ENCODE results near the gene TBX19.
"Not testable (repeated sequence)": the region's sequence is repeated elsewhere in the genome, so short reads cannot be mapped to it uniquely, and the experiment has no call there.

Gene TBX19

DNA sequence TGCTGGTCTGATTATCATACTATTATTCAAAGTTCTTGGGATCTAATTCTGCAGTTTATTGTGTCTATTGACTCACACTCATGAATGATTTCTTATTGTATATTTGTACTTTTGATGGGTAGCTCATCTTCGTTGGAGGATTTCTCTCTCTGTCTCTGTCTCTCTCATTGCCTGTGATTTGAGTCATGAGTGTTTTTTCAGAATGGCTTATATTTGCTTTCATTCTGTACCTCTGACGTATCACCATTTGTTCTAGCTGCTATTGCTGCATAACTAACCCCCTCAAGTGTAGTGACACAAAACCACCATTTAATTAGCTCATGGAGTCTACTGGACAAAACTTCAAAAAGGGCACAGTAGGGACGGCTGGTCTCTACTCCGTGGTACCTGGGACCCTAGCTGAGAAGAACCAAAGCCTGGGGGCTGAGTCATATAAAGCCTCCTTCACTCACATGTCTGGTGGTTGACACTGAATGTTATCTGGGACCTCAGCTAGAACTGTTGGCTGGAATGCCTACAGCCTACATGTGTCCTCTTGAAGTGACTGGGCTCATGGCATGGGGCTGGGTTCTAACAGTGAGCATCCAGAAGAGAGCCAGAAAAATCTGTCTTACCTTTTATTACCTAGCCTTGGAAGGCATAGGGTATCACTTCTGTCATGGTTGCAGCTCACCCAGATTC lies 44.2 kb downstream of the TBX19 start:
- no peak for DNase-seq

DNA sequence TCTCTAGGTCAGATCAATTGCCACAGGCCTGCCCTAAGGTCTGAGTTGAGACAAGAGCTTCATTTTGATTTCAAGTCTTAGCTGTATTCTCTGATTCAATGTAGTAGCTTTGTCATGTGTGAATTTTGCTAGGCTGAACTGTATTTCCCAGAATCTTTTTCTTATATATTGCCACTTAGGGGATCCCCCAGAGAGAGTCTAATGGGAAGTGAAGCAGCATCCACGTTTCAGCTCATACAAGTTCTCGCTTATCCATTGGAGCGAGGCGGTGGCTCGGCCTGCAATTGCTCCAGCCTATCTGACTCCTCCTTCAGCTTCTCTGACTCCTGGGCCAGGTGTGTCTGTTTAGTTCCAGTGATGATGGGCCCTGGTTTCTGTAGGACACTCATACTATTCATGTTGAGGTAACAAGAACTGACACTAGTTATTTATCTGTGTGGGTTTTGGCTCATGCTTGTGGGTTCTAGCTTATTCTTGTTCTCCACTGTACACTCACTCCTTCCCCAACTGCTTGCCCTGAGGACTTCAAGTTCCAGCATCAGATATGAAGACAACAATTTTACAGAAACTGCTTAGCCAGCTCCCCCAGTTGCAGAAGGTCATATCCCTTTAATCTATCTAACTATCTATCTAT lies 48.2 kb downstream of the TBX19 start:
- DNase-seq = no peak

DNA sequence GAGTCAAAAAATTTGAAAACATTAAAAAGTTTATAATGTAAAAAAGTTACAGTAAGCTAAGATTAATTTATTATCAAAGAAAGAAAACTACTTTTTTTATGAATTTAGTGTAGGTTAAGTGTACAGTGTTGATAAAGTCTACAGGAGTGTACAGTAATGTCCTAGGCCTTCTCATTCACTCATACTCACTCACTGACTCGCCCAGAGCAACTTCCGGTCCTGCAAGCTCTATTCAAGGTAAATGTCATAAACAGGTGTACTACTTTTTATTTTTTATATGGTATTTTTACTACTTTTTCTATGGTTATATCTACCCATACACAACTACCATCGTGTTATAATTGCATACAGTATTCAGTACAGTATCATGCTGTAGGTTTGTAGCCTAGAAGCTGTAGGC lies 49.6 kb downstream of the TBX19 start:
- DNase-seq = no peak

DNA sequence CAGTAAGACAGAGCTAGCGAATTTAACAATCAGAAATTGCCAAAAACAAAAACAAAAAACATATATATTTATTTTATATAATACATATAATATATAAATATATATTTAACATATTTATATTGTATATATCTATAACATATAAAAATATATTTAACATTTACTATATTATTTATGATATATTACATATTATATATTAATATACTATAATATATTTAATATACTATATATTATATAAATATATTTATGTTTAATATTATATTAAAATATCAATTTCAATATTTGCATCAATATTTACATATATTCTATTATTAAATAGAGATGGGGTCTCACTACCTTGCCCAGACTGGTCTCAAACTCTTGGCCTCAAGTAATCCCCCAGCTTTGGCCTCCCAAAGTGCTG lies 50.9 kb downstream of the TBX19 start:
- no peak for DNase-seq

DNA sequence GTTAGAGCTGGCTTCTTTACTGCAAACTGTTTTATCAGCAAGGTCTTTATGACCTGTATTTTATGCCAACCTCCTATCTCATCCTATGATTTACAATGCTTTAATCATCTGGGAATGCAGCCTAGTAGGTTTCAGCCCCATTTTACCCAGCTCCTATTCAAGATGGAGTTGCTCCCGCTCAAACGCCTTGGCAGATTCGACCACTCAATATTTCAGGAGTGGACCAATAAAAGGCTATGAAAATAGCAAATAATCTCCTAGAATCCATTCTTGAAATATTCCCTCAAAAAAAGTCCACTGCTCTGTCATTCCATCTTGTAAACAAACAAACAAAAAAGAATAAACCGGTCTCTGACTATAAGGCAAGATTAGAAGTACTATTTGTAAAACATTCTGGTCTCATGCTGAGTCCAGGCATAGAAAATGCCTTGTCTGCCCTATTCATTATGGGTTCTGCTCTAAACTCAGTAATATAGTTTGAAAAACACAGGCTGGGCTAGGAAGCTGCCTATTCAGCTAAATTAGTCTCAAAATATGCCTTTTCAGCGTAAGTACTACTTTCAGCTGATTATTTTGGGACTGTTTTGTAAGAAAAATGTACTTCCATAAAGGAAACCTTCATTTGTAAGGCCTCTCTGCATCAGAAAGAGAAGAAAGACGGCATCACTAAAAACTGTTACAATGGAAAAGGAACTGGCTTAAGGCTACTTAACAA lies 53.0 kb downstream of the TBX19 start:
- no peak for DNase-seq

DNA sequence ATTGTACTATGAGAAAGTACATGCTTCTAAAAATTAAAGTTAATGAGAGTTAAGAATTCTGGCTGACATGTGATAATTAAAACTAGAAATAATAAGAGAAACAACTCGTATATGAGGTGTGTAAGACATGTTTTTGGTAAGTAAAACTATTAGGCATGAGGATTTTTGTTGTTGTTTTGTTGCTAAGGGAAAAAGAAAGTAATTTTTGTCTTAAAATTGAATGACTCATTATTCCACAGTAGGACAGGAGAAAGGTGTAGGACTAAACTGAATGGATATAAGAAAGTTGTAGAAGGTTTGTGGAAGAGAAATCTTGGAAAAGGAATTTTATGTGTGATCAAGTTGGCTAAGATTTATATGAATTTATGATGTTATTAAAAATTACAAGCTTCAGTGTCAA lies 54.8 kb downstream of the TBX19 start:
- DNase-seq = no peak

DNA sequence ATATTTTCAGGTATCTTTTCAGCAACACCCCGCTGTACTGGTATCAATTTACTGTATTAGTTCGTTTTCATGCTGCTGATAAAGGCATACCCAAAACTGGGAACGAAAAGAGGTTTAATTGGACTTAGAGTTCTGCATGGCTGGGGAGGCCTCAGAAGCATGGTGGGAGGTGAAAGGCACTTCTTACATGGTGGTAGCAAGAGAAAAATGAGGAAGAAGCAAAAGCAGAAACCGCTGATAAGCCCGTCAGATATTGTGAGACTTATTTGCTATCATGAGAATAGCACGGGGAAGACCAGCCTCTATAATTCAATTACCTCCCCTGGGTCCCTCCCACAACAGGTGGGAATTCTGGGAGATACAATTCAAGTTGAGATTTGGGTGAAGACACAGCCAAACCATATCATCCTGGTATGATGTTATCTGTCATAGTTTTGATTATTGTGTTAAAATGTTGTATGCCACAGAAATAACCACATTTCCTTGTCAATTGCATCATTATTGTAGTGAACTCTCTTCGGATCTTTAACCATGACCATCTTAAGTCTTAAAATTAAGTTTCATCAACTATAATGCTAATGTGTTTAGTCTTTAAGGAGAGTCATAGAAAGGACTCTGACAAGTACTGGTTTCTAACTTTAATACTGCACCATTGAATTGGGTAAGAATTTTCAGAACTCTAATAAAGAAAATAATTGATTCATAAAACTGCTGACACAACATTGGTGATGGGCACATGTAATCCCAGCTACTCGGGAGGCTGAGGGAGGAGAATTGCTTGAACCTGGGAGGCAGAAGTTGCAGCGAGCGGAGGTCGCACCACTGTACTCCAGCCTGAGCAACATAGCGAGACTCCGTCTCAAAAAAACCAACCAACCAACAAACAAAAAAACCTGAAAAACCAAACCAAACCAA lies 58.2 kb downstream of the TBX19 start:
- no peak for DNase-seq

DNA sequence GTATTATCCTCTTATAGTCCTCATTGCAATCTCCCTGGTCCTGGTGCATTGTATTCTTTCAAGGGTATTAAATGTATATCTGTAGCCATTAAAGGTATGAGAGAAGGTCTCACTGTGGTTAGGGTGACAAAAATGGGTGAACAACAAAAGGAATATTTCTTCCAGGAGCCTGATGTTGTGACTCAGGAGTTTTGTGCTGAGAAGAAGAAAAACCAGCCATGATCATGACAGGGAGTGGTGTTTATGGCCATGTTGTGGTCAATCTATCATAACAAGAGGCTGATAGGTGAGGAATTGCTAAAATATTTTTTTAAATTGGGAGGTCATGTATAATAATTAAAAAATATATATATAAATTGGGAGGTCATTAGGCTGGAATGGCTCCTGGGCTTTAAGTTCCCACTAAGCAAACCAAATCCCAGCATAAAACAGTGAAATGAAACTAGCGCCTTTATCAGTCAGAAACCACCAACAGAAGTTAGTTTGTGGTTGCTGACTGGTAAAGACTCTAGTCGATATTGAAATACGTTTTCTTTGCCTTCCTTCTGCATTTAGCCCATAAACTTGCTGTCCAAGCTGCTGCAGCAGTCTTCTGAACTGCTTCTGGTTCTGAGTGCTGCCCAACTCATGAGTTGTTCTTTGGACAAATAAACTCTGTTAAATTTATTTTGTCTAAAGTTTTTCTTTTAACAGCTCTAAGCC lies 60.3 kb downstream of the TBX19 start:
- no peak for DNase-seq

DNA sequence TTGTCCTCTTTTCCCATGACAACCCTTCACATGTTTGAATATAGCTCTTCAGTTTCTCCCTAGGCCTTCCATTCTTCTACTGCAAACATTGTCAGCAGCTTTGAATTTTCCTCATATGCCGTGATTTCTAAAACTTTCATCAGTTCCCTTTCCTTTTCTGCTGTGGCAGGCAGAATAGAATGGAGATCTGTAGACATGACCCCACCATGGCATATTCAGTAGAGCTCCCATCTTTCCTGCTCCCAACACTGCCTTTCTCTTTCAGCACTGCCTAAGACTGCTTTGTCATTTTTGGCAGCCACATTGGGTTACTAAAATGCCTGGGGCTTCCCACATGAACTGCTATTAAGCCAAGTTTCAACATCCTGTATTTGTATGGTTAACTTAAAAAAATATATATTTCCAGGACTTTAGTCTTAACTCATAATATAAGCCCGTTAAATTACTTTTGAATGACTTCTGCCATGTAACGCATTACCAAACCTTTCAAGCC lies 60.9 kb downstream of the TBX19 start:
- no peak for DNase-seq

DNA sequence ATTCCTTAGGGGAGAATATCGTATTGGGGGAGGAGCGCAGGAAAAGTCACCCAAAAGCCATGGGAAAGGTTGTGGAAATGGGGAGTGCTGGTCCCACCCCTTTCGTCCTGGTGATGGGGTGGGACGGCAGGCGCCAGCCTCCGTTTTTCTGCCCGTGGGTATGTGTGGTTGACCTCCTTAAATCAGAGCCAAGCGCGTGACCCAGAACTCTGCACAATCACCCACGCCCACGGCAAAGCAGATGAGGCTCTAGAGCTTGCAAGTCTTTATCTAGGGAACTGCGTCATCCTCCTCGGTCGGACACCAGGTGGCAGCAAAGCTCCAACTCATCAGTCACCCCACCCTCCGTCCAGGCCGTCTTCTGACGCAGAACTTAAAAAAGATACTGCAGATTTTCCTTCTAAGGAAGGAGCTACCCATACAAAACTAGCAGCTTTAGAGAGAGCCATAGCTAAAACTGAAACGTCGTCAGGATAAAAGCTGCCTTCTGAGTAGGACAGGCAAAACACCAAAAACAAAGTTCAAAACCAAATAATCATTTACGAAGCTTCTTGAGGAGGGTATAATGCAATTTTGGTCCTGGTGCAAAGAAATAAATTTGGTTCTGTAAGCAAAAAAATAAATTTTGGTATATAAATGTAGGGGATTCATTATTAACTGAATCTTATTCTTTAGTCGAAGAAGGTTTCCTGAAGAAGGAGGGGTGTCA lies 62.0 kb downstream of the TBX19 start:
- DNase-seq = peak; percentile 89

DNA sequence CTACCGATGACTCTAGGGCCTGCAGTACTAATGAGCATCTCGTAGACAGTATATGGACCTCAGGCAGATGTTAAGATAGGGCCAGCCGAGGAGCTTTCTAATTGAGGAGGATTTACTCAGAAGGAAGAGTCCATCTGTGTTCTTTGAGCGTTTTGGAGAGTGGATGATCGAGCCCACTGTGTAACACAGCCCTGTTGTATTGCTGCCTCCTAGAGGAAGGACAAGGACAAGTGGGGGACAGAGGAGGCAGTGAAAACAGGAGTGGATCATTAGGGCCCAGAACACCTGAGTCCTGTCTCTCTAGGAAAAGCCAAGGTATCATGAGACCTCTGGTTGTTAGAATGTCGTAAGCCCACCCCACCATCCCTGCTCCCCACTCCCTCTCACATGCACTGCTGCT lies 62.9 kb downstream of the TBX19 start:
- no peak for DNase-seq

DNA sequence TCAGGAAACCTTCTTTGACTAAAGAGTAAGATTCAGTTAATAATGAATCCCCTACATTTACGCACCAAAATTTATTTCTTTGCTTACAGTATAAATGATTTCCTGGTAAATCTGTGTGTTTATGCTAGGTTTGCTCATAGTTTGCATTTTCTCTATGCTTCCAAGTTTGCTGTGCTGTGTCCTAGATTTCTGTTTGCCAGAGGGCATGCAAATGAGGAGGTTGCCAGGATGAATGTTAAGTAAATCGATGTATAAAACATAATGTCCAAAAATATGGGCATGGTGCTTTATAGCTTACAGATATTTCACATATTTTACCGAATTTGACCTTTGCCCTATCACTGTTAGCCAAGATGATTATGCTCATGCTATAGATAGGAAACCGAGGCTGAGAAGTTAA lies 63.8 kb downstream of the TBX19 start:
- DNase-seq = no peak

DNA sequence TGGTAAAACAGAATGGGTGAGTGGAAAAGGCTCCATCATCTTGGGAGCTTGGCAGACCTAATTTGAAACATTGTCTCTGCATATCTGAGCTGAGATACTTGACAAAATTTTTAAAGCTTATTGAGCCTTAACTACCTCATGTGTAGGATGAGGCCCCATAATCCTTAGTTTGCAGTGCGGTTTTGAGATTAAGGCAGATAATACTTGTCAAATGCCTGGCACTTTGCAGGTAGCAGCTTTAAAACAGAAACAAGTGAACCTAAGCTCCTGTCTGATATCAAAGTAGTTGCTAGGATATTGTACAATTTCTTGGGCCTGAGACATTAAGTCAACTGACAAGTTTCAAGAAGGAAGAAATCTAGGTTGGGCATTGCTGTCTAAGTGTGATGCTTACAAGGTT lies 65.3 kb downstream of the TBX19 start:
- DNase-seq = no peak

DNA sequence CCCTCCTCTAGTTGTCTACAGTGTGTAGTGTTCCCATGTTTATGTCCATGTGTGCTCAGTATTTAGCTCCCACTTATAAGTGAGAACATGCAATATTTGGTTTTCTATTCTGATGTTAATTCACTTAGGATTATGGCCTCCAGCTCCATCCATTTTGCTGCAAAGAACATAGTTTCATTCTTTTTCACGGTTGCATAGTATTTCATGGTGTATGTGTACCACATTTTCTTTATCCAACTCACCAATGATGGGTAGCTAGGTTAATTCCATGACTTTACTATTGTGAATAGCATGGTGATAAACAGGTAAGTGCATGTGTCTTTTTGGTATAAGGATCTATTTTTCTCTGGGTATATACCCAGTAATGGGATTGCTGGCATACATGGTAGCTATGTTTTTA lies 67.0 kb downstream of the TBX19 start:
- no peak for DNase-seq

DNA sequence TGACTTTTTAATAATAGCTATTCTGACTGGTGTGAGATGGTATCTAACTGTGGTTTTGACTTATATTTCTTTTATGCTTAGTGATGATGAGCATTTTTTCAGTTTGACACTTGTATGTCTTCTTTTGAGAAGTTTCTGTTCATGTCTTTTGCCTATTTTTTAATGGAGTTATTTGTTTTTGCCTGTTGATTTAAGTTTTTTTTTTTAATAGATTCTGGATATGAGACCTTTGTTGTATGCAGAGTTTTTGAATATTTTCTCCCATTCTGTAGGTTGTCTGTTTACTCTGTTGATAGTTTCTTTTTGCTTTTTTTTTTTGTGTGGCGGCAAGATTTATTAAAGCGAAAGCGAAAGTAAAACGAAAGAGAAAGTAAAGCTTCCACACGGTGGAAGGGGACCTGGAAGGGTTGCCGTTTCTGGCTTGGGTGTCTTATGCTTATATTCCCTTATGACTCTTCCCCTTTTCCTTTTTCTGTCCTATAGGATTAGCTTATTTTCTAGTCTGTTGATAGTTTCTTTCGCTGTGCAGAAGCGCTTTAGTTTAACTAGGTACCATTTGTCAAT lies 67.6 kb downstream of the TBX19 start:
- no peak for DNase-seq

DNA sequence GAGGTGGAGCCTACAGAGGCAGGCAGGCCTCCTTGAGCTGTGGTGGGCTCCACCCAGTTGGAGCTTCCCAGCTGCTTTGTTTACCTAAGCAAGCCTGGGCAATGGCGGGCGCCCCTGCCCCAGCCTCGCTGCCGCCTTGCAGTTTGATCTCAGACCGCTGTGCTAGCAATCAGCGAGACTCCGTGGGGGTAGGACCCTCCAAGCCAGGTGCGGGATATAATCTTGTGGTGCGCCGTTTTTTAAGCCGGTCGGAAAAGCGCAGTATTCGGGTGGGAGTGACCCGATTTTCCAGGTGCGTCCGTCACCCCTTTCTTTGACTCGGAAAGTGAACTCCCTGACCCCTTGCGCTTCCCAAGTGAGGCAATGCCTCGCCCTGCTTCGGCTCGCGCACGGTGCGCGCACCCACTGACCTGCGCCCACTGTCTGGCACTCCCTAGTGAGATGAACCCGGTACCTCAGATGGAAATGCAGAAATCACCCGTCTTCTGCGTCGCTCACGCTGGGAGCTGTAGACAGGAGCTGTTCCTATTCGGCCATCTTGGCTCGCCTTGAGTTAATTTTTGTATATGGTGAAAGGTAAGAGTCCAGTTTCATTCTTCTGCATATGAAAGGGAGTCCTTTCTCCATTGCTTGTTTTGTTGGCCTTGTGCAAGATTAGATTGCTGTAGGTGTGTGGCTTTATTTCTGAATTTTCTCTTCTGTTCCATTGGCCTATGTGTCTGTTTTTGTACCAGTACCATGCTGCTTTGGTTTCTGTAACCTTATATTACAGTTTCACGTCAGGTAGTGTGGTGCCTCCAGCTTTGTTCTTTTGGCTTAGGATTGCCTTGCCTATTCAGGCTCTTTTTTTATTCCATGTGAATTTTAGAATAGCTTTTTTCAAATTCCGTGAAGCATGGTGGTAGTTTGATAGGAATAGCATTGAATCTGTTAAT lies 73.9 kb downstream of the TBX19 start:
- DNase-seq = not testable (repeated sequence)

DNA sequence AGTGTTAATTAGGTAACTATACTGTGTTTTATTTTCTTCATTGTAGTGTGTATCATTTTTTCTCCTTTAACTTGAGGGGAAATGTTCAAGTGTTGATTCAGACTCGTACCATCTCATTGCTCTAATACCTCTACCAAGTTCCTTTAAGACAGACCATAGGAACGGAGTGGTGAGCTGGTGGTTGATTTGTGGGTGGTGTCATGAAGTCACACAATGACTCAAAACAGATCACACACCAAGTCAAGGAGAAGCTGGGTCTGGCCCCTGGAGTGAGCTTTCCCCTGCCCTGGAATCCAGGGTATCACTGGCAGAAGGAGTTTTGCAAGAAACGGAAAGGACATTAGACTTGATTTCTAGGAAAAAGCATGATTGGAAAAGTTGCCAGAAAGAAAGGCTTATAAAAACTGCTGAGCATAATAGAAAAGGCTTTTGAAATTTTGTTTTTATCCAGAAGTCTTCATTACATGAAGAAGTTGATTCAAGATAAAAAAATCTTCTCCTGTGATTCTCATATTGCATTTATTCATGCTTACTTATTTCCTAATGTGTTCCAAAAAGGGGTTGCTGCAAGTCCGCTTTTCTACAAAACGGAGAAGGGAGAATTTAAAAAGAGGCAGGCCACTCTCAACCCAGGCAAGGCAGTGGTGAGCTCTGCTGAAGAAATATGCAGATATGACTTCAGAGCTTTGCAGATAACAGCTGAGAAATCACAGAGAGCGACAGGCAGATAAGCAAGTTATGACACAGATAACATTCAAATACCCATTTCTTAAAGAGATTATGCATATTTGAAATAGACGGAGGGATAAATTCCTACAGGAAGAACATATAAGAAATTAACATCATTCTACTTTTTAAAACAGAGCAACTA lies 79.7 kb downstream of the TBX19 start:
- DNase-seq = peak; percentile 48

DNA sequence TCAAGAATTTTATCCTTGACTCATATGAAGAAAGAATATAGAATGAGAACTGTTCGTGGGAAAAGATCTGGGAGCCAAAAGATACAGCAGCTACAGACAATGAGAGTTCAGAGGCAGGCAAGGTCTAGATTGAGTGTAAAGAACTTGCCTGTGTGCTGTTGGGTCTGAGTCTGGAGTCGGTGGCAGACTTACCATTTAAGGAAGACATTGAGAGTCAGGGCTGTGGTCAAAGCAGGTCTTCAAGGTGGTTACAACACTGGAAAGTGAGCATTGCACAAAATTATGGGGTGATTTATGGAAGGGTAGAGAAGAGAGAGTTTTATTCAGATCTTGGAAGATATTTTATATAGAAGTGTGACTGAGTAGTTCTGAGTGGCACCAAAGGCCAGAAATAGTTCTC lies 80.6 kb downstream of the TBX19 start:
- DNase-seq = no peak

DNA sequence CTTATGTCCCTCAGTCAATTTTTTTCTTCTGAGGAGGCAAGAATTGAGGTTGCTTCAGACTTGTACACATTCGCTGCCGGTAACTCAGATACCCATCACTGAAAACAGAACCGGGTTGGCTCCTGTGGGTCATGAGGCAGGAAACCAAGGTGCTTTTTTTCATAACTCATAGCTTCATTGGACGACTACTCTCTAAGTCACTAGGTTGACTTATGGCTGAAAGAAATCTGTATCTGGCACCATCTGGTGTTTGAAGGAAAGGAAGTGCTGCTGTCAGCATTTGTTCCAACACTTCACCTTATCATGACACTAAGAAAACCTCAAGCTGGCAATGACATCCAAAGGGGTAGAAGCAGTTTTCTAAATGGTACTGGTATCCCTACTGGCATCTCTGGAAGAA lies 82.3 kb downstream of the TBX19 start:
- peak; percentile 52 for DNase-seq

Data from activated naive CD4-positive, alpha-beta T cell treated with Interleukin-2 at 50 U/mL for 16 hours (primary cell).